NCI-H82 treated with DMSO at 0.1 percent for 48 hours (cell line): ENCODE results near the gene ARHGAP19.

Experiments
- DNase-seq: peaks from one replicate; lab custom pipeline; 2025; ENCODE audit not compliant: unreplicated experiment; lab: John Stamatoyannopoulos, UW

Gene ARHGAP19

GRCh38 chr10:97197030-97197500 is 95.4 kb downstream of the ARHGAP19 start:
- DNase-seq: no peak

GRCh38 chr10:97196223-97197029 is 96.0 kb downstream of the ARHGAP19 start:
- peak; percentile 79 for DNase-seq

- DNase-seq: peak; percentile 12
Measured at GRCh38 chr10:97195706-97196222, 96.7 kb downstream of the ARHGAP19 start.

GRCh38 chr10:97192952-97193435 is 99.4 kb downstream of the ARHGAP19 start:
- no peak for DNase-seq

GRCh38 chr10:97190450-97190849 is 102.0 kb downstream of the ARHGAP19 start:
- no peak for DNase-seq

GRCh38 chr10:97188261-97188711 is 104.2 kb downstream of the ARHGAP19 start:
- no peak for DNase-seq

- no peak for DNase-seq
Measured at GRCh38 chr10:97186911-97187310, 105.5 kb downstream of the ARHGAP19 start.

- peak; percentile 56 for DNase-seq
Measured at GRCh38 chr10:97185326-97186058, 106.9 kb downstream of the ARHGAP19 start, which contains the start of gene SLIT1. Gene SLIT1 (minus strand): TSS chr10:97185959. CDS start chr10:97185674, 285 bp downstream.

- no peak for DNase-seq
Measured at GRCh38 chr10:97184971-97185325, 107.5 kb downstream of the ARHGAP19 start.

- DNase-seq: no peak
Measured at GRCh38 chr10:97183314-97183713, 109.1 kb downstream of the ARHGAP19 start.

- DNase-seq: no peak
Measured at GRCh38 chr10:97182288-97182990, 110.0 kb downstream of the ARHGAP19 start.

- no peak for DNase-seq
Measured at GRCh38 chr10:97180986-97181385, 111.5 kb downstream of the ARHGAP19 start.

- DNase-seq: no peak
Measured at GRCh38 chr10:97180363-97180755, 112.1 kb downstream of the ARHGAP19 start.

- peak; percentile 95 for DNase-seq
Measured at GRCh38 chr10:97179731-97180362, 112.6 kb downstream of the ARHGAP19 start.

GRCh38 chr10:97179311-97179710 is 113.1 kb downstream of the ARHGAP19 start:
- no peak for DNase-seq

- DNase-seq: no peak
Measured at GRCh38 chr10:97178074-97178473, 114.4 kb downstream of the ARHGAP19 start.

- no peak for DNase-seq
Measured at GRCh38 chr10:97176226-97176625, 116.2 kb downstream of the ARHGAP19 start.

GRCh38 chr10:97175586-97175985 is 116.9 kb downstream of the ARHGAP19 start:
- DNase-seq: no peak

- DNase-seq: no peak
Measured at GRCh38 chr10:97174941-97175340, 117.5 kb downstream of the ARHGAP19 start.

GRCh38 chr10:97174276-97174775 is 118.1 kb downstream of the ARHGAP19 start:
- DNase-seq: no peak
